ENCODE data around the gene ST14.

DNA sequence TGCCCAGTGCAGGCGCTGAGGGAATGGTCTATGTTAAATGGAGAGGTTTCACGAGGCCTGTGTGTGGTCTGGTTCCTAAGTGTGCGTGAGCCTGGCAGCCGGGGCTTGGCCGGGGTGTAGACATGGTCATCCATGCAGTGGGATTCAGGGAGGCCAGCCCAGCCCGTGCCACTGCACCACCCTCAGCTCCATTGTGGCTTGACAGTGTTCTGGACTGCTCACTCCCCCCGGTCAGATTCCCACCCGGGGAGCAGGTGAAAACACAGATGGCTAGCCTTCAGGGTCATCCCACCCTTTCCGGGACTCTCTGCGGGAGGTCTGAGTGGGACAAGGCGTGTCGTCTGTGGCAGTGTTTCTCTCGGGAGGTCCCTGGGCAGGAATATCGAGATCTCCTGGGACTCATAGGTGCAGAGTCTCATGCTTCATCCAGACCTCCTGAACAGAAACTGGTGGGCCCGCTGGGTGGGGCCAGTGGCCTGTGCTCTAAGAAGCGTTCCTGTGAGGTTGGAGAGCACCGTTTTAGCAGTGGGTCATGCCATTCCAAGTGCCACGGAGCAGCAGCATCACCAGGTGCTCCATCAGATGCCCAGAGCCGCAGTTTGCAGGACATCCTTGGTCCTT, 52.3 kb downstream of the ST14 start:
- TF ChIP-seq BHLHE40 (IDR thresholded peaks at IDR 0.05; ENCODE audit: borderline replicate concordance) (no peak), SP1 (IDR thresholded peaks at IDR 0.05) (no peak), L3MBTL2 (conservative IDR thresholded peaks at IDR 0.05) (no peak), SUZ12 (IDR thresholded peaks at IDR 0.05) (no peak)

All from HEK293T (cell line).